Hepatocyte (in vitro differentiated cells): ENCODE results near the gene TXNDC11. TPM values are rescaled to one million over a fixed set of nuclear protein-coding genes. Genes with fewer than 3 reads are reported as not detected.

Experiments used
- DNase-seq: peaks from one replicate; pipeline ENCODE4 v3.0.0-alpha.2; 2016; ENCODE audit warnings: low spot score
- H2AFZ ChIP-seq: fragments of 200-600 bp; sonication (generic); 2 replicates; pipeline ENCODE4 v1.6.0; 2016; ENCODE audit warnings: antibody characterized with exemption, mild to moderate bottlenecking
- H3K27ac ChIP-seq: fragments of 200-600 bp; sonication (generic); 2 replicates; pipeline ENCODE4 v1.5.1; 2016; ENCODE audit warnings: mild to moderate bottlenecking
- H3K27me3 ChIP-seq: fragments of 200-600 bp; sonication (generic); 2 replicates; pipeline ENCODE4 v1.6.1; 2016
- H3K36me3 ChIP-seq: fragments of 200-600 bp; sonication (generic); replicated peaks from 2 replicates; pipeline ENCODE4 v1.5.1; 2016; ENCODE audit warnings: low read depth; ENCODE audit not compliant: insufficient read depth
- H3K4me1 ChIP-seq: fragments of 200-600 bp; sonication (generic); 2 replicates; pipeline ENCODE4 v1.5.1; 2016; ENCODE audit warnings: mild to moderate bottlenecking, moderate library complexity; ENCODE audit not compliant: insufficient read depth
- H3K4me2 ChIP-seq: fragments of 200-600 bp; sonication (generic); 2 replicates; pipeline ENCODE4 v1.6.0; 2016
- H3K4me3 ChIP-seq: fragments of 200-600 bp; sonication (generic); 2 replicates; pipeline ENCODE4 v1.5.1; 2016; ENCODE audit warnings: mild to moderate bottlenecking
- H3K79me2 ChIP-seq: fragments of 200-600 bp; sonication (generic); 2 replicates; pipeline ENCODE4 v1.6.0; 2017; ENCODE audit warnings: mild to moderate bottlenecking
- H3K9me2 ChIP-seq: fragments of 200-600 bp; sonication (generic); replicated peaks from 2 replicates; pipeline ENCODE4 v1.6.0; 2017; ENCODE audit warnings: mild to moderate bottlenecking; ENCODE audit not compliant: insufficient read depth
- H3K9me3 ChIP-seq: fragments of 200-600 bp; sonication (generic); 2 replicates; pipeline ENCODE4 v1.5.1; 2016; ENCODE audit warnings: low read depth, mild to moderate bottlenecking
- H4K20me1 ChIP-seq: fragments of 200-600 bp; sonication (generic); 2 replicates; pipeline ENCODE4 v1.6.0; 2016; ENCODE audit warnings: mild to moderate bottlenecking; ENCODE audit not compliant: insufficient read depth, poor library complexity, severe bottlenecking
- CTCF ChIP-seq: fragments of 200-600 bp; sonication (generic); IDR thresholded peaks from 2 replicates; pipeline ENCODE4 v1.5.1; 2016; ENCODE audit warnings: antibody characterized with exemption, mild to moderate bottlenecking; ENCODE audit not compliant: poor library complexity
- EZH2 ChIP-seq: fragments of 200-600 bp; sonication (generic); IDR thresholded peaks from 2 replicates; pipeline ENCODE4 v1.6.1; 2016; ENCODE audit warnings: antibody characterized with exemption, mild to moderate bottlenecking, borderline replicate concordance
- EZH2phosphoT487 ChIP-seq: fragments of 200-600 bp; sonication (generic); IDR thresholded peaks from one replicate; pipeline ENCODE4 v1.6.1; 2018; ENCODE audit warnings: antibody characterized with exemption, mild to moderate bottlenecking, low read depth, moderate library complexity; ENCODE audit not compliant: unreplicated experiment, severe bottlenecking
- WGBS: methylation state at CpG from one replicate; pipeline ENCODE4 v1.1.6; 2016; ENCODE audit warnings: low lambda C conversion rate; ENCODE audit errors: missing lambda C conversion rate; 5-methylcytosine and 5-hydroxymethylcytosine counted together
- polyA plus RNA-seq: library from polyadenylated mRNA; unstranded; fragments of >200 nt; fragmentation: Nextera tagmentation; extraction: Ambion mirVana; gene quantifications from 2 replicates; pipeline ENCODE4 v1.2.1, GENCODE V29; 2016
- total RNA-seq: library from RNA; depleted of rRNA; stranded (reverse); fragments of >200 nt; gene quantifications from 2 replicates; pipeline ENCODE4 v1.2.3, GENCODE V29; 2014

The TXNDC11 gene
- total and polyA plus RNA-seq, 2 experiments from 2014 or later, result 58.5 to 59.4 TPM

- Histone ChIP-seq H2AFZ (no peak overlapping the region), H3K4me2 (no peak overlapping the region), H3K4me3 (no peak overlapping the region), H3K4me1 (no peaks in the 10 kb centered on the region), H3K9me2 (no peaks in the 10 kb centered on the region), H3K36me3 (no peaks in the 10 kb centered on the region), H3K9me3 (no peaks in the 10 kb centered on the region), H3K27ac (no peak overlapping the region), H3K27me3 (no peaks in the 10 kb centered on the region), H4K20me1 (no peaks in the 10 kb centered on the region), H3K79me2 (no peaks in the 10 kb centered on the region)
- no peak for DNase-seq
- 79% methylated on average over 7 of the region's 7 CpGs for WGBS
- TF ChIP-seq EZH2 (no peak), CTCF (no peak), EZH2phosphoT487 (no peak)
These were observed 93.4 kb downstream of the TXNDC11 start for GRCh38 chr16:11649276-11649675.

- H3K4me2 ChIP-seq, result no peak overlapping the region
- no peak overlapping the region for H2AFZ ChIP-seq
- H4K20me1 ChIP-seq, result no peaks in the 10 kb centered on the region
- H3K79me2 ChIP-seq, result no peaks in the 10 kb centered on the region
- no peak overlapping the region for H3K4me3 ChIP-seq
- H3K9me3 ChIP-seq, result no peaks in the 10 kb centered on the region
- H3K4me1 ChIP-seq, result peaks cover 7% of the 10 kb centered on the region
- H3K9me2 ChIP-seq, result no peaks in the 10 kb centered on the region
- H3K27ac ChIP-seq, result no peak overlapping the region
- H3K36me3 ChIP-seq, result no peaks in the 10 kb centered on the region
- TF ChIP-seq CTCF (no peak), EZH2phosphoT487 (no peak), EZH2 (no peak)
- H3K27me3 ChIP-seq, result no peaks in the 10 kb centered on the region
- WGBS, result 58% methylated on average over 4 of the region's 4 CpGs
- DNase-seq, result no peak
These were observed 99.9 kb downstream of the TXNDC11 start for GRCh38 chr16:11642765-11643116.

- Histone ChIP-seq H3K4me1 (peaks cover 7% of the 10 kb centered on the region), H4K20me1 (no peaks in the 10 kb centered on the region), H3K36me3 (no peaks in the 10 kb centered on the region), H3K79me2 (no peaks in the 10 kb centered on the region), H3K4me3 (no peak overlapping the region), H3K9me2 (no peaks in the 10 kb centered on the region), H3K4me2 (peak overlapping the region; percentile 32), H3K27me3 (no peaks in the 10 kb centered on the region), H3K9me3 (no peaks in the 10 kb centered on the region), H3K27ac (peak overlapping the region; percentile 79), H2AFZ (no peak overlapping the region)
- DNase-seq, result peak; percentile 77
- no peak for TF ChIP-seq EZH2phosphoT487
- TF ChIP-seq CTCF, result peak; percentile 71
- 51% methylated on average over 20 of the region's 20 CpGs for WGBS
These were observed 101.5 kb downstream of the TXNDC11 start for GRCh38 chr16:11640987-11641817.
